ENCODE measurements around the gene TRPM1. TPM values are rescaled to one million over a fixed set of nuclear protein-coding genes. Genes with fewer than 3 reads are reported as not detected.

TRPM1 gene
- total RNA-seq, 1 donor from 2014 or later: not detected

- no peak for DNase-seq (ENCODE audit: low spot score)
- no peaks in the 10 kb centered on the region for H3K9me3 Mint-ChIP-seq
- H3K27me3 Mint-ChIP-seq (ENCODE audit: low read depth): peaks cover 7% of the 10 kb centered on the region
- no peak overlapping the region for H3K4me3 Mint-ChIP-seq (ENCODE audit: low read depth)
- no peaks in the 10 kb centered on the region for H3K36me3 Mint-ChIP-seq (ENCODE audit: low read depth)
- H3K27ac Mint-ChIP-seq: no peak overlapping the region
- intact Hi-C loops (cut with micrococcal nuclease): no loop called here
- H3K4me1 Mint-ChIP-seq (ENCODE audit: low read depth): peaks cover 4% of the 10 kb centered on the region
These were observed 51.6 kb downstream of the TRPM1 start for GRCh38 chr15:31049682-31050615.

GRCh38 chr15:31049111-31049510, 52.4 kb downstream of the TRPM1 start:
- H3K27ac Mint-ChIP-seq: no peak overlapping the region
- intact Hi-C loops (cut with micrococcal nuclease): no loop called here
- H3K27me3 Mint-ChIP-seq (ENCODE audit: low read depth): peaks cover 8% of the 10 kb centered on the region
- H3K36me3 Mint-ChIP-seq (ENCODE audit: low read depth): no peaks in the 10 kb centered on the region
- DNase-seq (ENCODE audit: low spot score): no peak
- H3K4me3 Mint-ChIP-seq (ENCODE audit: low read depth): no peak overlapping the region
- H3K4me1 Mint-ChIP-seq (ENCODE audit: low read depth): peaks cover 4% of the 10 kb centered on the region
- no peaks in the 10 kb centered on the region for H3K9me3 Mint-ChIP-seq

- H3K27ac Mint-ChIP-seq: no peak overlapping the region
- H3K36me3 Mint-ChIP-seq (ENCODE audit: low read depth): no peaks in the 10 kb centered on the region
- peaks cover 12% of the 10 kb centered on the region for H3K27me3 Mint-ChIP-seq (ENCODE audit: low read depth)
- peaks cover 4% of the 10 kb centered on the region for H3K4me1 Mint-ChIP-seq (ENCODE audit: low read depth)
- intact Hi-C loops (cut with micrococcal nuclease): no loop called here
- no peak overlapping the region for H3K4me3 Mint-ChIP-seq (ENCODE audit: low read depth)
- H3K9me3 Mint-ChIP-seq: no peaks in the 10 kb centered on the region
- DNase-seq (ENCODE audit: low spot score): no peak
These were observed 54.1 kb downstream of the TRPM1 start for GRCh38 chr15:31047437-31047836.

- Mint-ChIP-seq H3K27ac (no peak overlapping the region), H3K4me1 (ENCODE audit: low read depth) (peaks cover 4% of the 10 kb centered on the region), H3K9me3 (no peaks in the 10 kb centered on the region), H3K4me3 (ENCODE audit: low read depth) (no peak overlapping the region), H3K36me3 (ENCODE audit: low read depth) (no peaks in the 10 kb centered on the region), H3K27me3 (ENCODE audit: low read depth) (peaks cover 12% of the 10 kb centered on the region)
- intact Hi-C loops (cut with micrococcal nuclease): no loop called here
- no peak for DNase-seq (ENCODE audit: low spot score)
These were observed 54.7 kb downstream of the TRPM1 start for GRCh38 chr15:31046759-31047359.

- H3K4me3 Mint-ChIP-seq (ENCODE audit: low read depth): no peak overlapping the region
- H3K36me3 Mint-ChIP-seq (ENCODE audit: low read depth): no peaks in the 10 kb centered on the region
- no peaks in the 10 kb centered on the region for H3K9me3 Mint-ChIP-seq
- H3K4me1 Mint-ChIP-seq (ENCODE audit: low read depth): peaks cover 4% of the 10 kb centered on the region
- intact Hi-C loops (cut with micrococcal nuclease): no loop called here
- DNase-seq (ENCODE audit: low spot score): no peak
- no peak overlapping the region for H3K27ac Mint-ChIP-seq
- H3K27me3 Mint-ChIP-seq (ENCODE audit: low read depth): peaks cover 12% of the 10 kb centered on the region
These were observed 55.9 kb downstream of the TRPM1 start for GRCh38 chr15:31045606-31046005.

GRCh38 chr15:31042751-31043150, 58.8 kb downstream of the TRPM1 start:
- no peak for DNase-seq (ENCODE audit: low spot score)
- Mint-ChIP-seq H3K27me3 (ENCODE audit: low read depth) (peaks cover 12% of the 10 kb centered on the region), H3K36me3 (ENCODE audit: low read depth) (no peaks in the 10 kb centered on the region), H3K27ac (no peak overlapping the region), H3K4me1 (ENCODE audit: low read depth) (no peaks in the 10 kb centered on the region), H3K4me3 (ENCODE audit: low read depth) (no peak overlapping the region), H3K9me3 (no peaks in the 10 kb centered on the region)
- intact Hi-C loops (cut with micrococcal nuclease): no loop called here

GRCh38 chr15:31041610-31042009, 59.9 kb downstream of the TRPM1 start:
- Mint-ChIP-seq H3K4me1 (ENCODE audit: low read depth) (no peaks in the 10 kb centered on the region), H3K27me3 (ENCODE audit: low read depth) (peaks cover 11% of the 10 kb centered on the region), H3K27ac (no peak overlapping the region), H3K9me3 (no peaks in the 10 kb centered on the region), H3K36me3 (ENCODE audit: low read depth) (no peaks in the 10 kb centered on the region), H3K4me3 (ENCODE audit: low read depth) (no peak overlapping the region)
- DNase-seq (ENCODE audit: low spot score): no peak
- intact Hi-C loops (cut with micrococcal nuclease): no loop called here

GRCh38 chr15:31040611-31041010, 60.9 kb downstream of the TRPM1 start:
- H3K9me3 Mint-ChIP-seq: no peaks in the 10 kb centered on the region
- H3K4me1 Mint-ChIP-seq (ENCODE audit: low read depth): no peaks in the 10 kb centered on the region
- intact Hi-C loops (cut with micrococcal nuclease): no loop called here
- H3K4me3 Mint-ChIP-seq (ENCODE audit: low read depth): no peak overlapping the region
- no peak overlapping the region for H3K27ac Mint-ChIP-seq
- H3K36me3 Mint-ChIP-seq (ENCODE audit: low read depth): no peaks in the 10 kb centered on the region
- peaks cover 7% of the 10 kb centered on the region for H3K27me3 Mint-ChIP-seq (ENCODE audit: low read depth)
- no peak for DNase-seq (ENCODE audit: low spot score)

GRCh38 chr15:31039961-31040360, 61.6 kb downstream of the TRPM1 start:
- intact Hi-C loops (cut with micrococcal nuclease): no loop called here
- no peak overlapping the region for H3K27ac Mint-ChIP-seq

GRCh38 chr15:31037731-31038477, 63.6 kb downstream of the TRPM1 start:
- no peak overlapping the region for H3K4me3 Mint-ChIP-seq (ENCODE audit: low read depth)
- no peaks in the 10 kb centered on the region for H3K27me3 Mint-ChIP-seq (ENCODE audit: low read depth)
- intact Hi-C loops (cut with micrococcal nuclease): no loop called here
- no peak for DNase-seq (ENCODE audit: low spot score)
- H3K27ac Mint-ChIP-seq: no peak overlapping the region
- H3K36me3 Mint-ChIP-seq (ENCODE audit: low read depth): no peaks in the 10 kb centered on the region
- H3K4me1 Mint-ChIP-seq (ENCODE audit: low read depth): no peaks in the 10 kb centered on the region
- no peaks in the 10 kb centered on the region for H3K9me3 Mint-ChIP-seq

More at GRCh38 chr15:31039961-31040360, 61.6 kb downstream of the TRPM1 start:
- Mint-ChIP-seq H3K4me1 (ENCODE audit: low read depth) (no peaks in the 10 kb centered on the region), H3K36me3 (ENCODE audit: low read depth) (no peaks in the 10 kb centered on the region), H3K9me3 (no peaks in the 10 kb centered on the region), H3K27me3 (ENCODE audit: low read depth) (peaks cover 7% of the 10 kb centered on the region), H3K4me3 (ENCODE audit: low read depth) (no peak overlapping the region)
- no peak for DNase-seq (ENCODE audit: low spot score)

- Mint-ChIP-seq H3K36me3 (ENCODE audit: low read depth) (no peaks in the 10 kb centered on the region), H3K4me1 (ENCODE audit: low read depth) (peaks cover under 1% of the 10 kb centered on the region), H3K27me3 (ENCODE audit: low read depth) (no peaks in the 10 kb centered on the region), H3K4me3 (ENCODE audit: low read depth) (no peak overlapping the region), H3K9me3 (no peaks in the 10 kb centered on the region), H3K27ac (no peak overlapping the region)
- no peak for DNase-seq (ENCODE audit: low spot score)
- intact Hi-C loops (cut with micrococcal nuclease): no loop called here
These were observed 64.7 kb downstream of the TRPM1 start for GRCh38 chr15:31036783-31037182.

GRCh38 chr15:31035610-31036009, 65.9 kb downstream of the TRPM1 start:
- H3K4me1 Mint-ChIP-seq (ENCODE audit: low read depth): peaks cover 5% of the 10 kb centered on the region
- no peak overlapping the region for H3K4me3 Mint-ChIP-seq (ENCODE audit: low read depth)
- intact Hi-C loops (cut with micrococcal nuclease): no loop called here
- H3K27ac Mint-ChIP-seq: no peak overlapping the region
- no peak for DNase-seq (ENCODE audit: low spot score)
- no peaks in the 10 kb centered on the region for H3K9me3 Mint-ChIP-seq
- no peaks in the 10 kb centered on the region for H3K36me3 Mint-ChIP-seq (ENCODE audit: low read depth)
- no peaks in the 10 kb centered on the region for H3K27me3 Mint-ChIP-seq (ENCODE audit: low read depth)

- intact Hi-C loops (cut with micrococcal nuclease): no loop called here
- H3K9me3 Mint-ChIP-seq: no peaks in the 10 kb centered on the region
- no peak overlapping the region for H3K4me3 Mint-ChIP-seq (ENCODE audit: low read depth)
- H3K27ac Mint-ChIP-seq: no peak overlapping the region
- H3K4me1 Mint-ChIP-seq (ENCODE audit: low read depth): peaks cover 5% of the 10 kb centered on the region
- DNase-seq (ENCODE audit: low spot score): no peak
- H3K27me3 Mint-ChIP-seq (ENCODE audit: low read depth): peaks cover 5% of the 10 kb centered on the region
- no peaks in the 10 kb centered on the region for H3K36me3 Mint-ChIP-seq (ENCODE audit: low read depth)
These were observed 67.4 kb downstream of the TRPM1 start for GRCh38 chr15:31034152-31034551.
